KG1 (cell line): Measurements from ENCODE around the gene MAP7D1.
"Not testable (repeated sequence)": the region's sequence is repeated elsewhere in the genome, so short reads cannot be mapped to it uniquely, and the experiment has no call there.

Source experiments
- DNase-seq: peaks from one replicate; lab custom pipeline; 2025; lab: John Stamatoyannopoulos, UW

Gene MAP7D1

DNA sequence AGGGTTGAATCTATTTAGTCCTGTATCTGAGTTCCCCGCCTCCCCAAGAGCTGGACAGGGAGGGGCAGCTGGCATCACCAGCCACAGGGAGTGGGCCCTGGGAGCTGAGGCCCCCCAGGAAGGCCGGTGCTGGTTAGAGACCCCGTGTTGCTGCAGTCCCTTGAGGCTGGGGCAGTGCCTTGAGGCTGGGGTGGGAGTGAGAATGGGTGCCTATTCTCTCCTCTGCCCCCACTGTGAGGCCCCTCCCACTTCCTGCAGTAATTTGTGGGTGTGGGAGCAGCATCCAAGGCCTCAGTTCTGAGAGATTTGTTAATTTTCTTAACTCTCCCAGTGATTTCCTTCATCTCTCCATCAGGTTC, 4.1 kb upstream of the MAP7D1 start:
- no peak for DNase-seq

DNA sequence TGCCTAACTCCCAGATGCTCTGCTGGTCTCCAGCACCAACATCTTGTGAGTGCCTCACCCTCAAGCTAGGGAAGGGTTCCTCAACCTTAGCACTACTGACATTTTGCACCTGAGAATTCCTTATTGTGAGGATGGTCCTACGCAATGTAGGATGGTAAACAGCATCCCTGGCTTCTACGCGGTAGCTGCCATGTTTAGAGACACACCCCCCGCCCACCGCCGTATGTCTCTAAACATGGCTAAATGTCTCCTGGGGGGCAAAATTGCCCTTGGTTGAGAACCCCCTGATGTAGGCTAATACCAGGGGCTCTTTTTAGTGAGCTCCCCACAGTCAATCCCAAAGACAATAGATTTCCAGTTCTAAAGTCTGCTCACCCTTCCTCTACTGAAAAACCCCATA, 2.5 kb upstream of the MAP7D1 start:
- no peak for DNase-seq

DNA sequence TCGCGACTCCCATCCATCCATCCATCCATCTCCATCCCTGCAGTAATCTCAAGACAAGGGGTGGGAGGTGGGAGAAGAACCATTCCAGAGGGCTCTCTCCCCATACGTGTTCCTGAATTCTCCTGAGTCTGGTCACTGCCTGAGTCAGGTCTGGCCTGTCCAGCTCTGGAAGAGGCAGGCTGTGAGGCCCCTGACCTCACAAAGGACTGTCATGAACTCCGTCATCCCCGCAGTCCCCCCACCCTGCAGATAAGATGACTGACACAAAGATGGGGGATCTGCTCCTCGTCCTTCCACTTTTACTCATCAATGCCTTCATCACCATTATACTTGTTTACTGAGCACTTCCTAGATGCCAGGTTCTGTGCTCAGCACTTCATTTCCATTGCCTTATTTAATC, 1.6 kb upstream of the MAP7D1 start:
- DNase-seq: no peak

DNA sequence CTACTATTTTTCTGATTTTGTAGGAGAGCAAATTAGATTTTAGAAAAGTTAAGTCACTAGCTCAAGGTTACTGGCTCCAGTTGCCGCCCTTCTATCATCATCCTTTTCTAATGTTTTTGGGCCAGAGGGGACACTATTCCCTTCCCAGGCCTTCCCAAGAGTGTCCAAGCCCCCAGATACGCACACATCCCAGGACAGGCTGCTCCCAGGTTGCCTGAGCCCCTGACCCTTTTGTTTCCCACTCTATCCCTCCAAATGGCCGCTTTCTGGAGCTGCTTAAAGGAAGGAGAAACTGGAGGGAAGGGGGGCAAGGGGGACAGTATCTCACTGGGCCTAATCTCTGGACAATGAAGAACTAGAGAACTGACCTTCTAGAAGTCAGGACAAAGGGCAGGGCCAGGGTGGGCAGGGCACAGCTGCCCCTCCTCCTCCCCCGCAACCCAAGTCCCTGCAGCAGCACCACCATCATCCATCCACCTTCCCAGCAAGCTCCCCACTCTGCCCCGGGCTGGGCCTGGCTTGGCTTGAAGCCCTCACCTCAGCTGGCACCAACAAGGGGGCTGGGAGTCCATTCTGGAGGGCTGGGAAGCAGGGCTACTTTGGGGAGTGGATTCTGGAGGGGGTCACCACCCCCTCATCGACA, 1.1 kb upstream of the MAP7D1 start:
- no peak for DNase-seq

DNA sequence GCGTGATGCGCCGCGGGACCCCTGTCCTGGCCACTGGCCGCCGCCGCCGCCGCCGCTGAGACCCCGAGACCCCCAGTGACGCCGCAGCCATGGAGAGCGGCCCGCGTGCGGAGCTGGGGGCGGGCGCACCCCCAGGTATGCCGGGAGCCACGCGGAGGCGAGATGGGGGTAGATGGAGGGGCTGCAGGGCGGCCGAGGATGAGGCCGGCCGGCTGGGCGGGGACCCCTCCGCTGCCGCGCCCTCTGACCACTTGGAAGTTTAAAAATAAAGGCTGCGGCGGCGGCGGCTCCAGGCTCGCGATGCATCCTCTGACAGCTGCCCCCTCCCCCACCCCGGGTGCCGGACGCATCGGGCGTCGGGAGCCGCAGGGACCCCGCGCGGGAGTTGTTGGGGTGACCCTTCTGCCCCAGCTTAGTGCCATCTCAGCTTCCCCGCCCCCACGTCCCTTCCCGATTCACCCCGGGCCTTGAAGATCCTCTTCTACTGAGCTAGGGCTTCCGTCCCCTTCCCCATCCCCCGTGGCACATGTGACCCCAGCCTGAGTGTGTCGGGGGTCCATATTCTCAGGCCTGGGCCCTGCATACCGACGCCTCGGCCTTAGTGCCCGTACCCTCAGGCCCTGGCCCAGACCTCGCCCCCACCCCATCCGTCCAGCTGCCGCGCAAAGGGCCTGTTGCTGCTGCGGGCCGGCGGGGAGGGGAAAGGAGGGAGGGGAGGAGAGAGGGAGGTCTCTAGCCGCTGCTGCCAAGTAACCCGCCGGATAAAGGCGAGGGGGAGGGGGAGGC, 562 bp downstream of the MAP7D1 start:
- peak; percentile 34 for DNase-seq

DNA sequence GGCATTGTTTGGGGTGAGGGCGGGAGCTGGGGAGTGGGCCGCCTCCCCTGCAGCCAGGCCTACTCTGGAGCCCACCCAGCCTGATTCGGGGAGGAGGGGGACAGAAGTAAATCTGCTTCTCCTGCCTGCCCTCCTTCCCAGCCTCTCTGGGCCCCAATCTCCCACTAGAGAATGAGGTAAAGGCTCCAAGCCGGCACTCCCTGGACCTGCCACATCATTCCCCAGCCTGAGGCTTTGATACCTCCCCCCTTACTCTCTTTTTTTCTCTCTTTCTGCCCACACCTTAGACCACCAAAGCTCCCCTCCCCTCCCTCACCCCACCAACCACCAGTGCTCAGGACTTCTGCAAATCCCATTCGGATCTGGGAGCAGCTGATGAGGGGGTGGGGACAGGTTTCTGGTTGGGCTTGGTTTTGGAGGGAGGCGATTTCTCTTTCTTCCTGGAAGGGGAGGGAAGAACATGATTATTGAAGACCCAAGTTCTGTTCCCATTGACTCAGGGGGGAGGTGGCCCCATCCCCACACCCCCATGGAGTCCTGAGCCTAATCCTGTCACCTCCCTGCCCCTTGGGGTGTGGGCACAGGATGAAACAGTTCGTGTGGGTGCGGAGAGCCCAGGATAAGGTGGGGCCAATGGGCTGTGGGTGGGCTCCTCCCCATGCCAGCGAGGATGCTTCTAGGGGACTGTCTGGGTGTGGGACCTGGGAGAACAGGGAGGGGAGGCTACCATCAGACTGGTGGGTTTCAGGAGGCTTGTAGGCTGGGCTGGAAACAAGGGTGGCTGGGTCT, 1.3 kb downstream of the MAP7D1 start:
- no peak for DNase-seq

DNA sequence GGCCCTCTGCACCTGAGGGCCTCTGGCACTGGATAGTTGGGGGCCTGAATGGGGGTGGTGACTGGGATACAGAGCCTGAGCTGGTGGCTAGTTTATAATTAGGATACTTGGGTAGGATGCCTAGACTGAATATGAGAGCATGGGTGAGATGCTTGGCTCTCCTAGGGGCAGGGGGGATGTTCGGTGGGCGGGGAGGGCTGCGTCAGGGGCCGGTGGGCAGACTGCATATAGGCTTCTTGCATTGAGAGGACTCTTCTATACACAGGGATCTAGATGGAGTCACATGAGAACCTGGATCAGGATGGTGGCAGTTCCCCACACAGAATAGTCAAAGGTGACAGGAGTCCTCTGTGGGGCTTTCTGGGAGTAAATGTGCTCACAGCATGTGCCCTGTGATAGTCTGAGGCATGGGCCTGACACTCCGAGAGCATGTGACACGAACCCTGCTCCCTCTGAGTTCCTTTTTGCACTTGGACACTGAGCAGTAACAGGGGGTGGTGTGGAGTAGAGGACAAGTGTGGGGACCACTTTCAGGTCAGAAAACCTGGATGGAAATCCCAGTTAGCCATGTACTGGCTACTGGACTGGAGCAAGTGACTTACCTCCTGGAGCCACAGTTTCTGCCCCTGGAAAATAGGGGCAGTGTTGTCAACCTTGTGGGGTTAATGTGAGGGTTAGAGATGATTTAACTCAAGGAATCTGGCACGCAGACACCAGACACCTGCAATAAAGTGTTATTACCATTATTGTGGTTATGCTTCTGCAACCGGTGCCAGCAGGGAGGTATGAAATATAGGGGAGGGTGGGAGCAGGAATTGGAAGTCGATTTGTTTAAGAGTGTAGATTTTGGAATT, 2.2 kb downstream of the MAP7D1 start:
- DNase-seq: no peak

DNA sequence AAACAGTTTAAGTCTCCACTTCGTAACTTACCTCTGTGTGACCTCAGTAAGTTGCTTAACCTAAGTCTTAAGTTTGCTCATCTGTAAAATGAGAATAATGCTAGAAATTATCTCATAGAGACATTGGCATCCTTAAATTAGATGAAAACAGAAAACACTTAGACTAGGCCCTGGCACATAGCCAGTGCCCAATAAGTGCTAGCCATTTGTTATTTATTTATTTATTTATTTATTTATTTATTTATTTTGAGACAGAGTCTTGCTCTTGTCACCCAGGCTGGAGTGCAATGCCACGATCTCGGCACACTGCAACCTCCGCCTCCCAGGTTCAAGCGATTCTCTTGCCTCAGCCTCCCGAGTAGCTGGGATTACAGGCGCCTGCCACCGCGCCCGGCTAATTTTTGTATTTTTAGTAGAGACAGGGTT, 2.9 kb downstream of the MAP7D1 start:
- DNase-seq: not testable (repeated sequence)

DNA sequence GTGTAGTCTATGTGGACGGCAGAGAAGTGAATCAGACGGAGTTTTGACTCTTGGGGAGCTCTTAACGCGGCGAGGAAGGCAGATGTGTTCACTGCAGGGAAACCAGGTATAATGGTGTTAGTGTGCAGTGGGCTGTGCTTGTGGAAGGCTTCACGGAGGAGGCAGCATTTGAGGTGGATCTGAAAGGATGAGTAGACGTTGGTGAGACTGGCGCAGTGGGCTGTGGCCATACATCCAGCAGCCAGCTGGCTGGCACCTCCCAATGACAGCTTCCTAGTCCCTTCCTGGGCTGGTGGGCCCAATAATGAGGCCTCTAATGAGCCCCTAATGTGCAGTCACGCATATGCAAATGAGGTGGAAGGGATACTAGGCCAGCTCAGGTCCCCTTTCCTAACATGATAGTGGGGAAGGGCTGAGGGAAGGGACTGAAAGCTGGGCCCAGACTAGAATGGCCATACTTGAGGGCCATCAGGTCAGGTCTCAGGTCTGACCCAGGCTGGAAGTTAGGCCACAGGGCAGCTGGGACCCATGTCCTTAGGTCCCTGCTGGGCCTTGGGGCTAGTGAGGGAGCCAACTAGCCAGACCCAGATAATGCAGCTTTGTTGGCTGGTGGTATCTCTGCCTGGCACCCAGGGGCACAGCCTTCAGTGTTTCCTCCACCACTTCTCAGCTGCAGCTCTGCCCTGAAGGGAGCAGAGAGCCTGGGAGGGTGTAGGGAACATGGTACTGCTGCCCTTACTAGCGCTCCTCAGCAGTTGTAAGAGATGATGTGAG, 3.8 kb downstream of the MAP7D1 start:
- no peak for DNase-seq

DNA sequence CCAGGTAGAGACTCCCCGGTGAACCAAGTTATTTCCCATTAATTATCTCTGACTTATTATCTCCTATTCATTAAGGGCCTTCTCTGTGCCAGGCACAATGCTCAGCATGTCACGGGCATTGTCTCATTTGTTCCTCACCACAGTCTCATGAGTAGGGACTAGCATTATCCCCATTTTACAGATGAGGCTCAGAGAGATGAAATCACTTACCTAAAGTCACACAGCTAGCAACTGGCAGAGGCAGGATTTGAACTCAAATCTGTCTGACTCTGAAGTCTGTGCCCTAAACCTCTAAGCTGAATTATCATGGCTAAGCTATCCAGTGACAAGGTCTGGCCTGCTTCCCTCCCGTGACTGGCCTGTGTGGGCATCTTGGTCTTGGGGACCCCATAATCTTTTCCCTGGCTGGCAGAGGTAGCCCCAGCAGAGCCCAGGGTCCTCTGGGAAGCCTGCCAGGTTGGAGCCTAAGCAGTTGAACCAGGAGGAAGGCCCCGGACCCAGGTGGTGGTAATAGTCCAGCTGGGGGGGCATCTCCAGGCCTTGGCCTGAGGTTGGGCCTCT, 4.5 kb downstream of the MAP7D1 start:
- DNase-seq: no peak

DNA sequence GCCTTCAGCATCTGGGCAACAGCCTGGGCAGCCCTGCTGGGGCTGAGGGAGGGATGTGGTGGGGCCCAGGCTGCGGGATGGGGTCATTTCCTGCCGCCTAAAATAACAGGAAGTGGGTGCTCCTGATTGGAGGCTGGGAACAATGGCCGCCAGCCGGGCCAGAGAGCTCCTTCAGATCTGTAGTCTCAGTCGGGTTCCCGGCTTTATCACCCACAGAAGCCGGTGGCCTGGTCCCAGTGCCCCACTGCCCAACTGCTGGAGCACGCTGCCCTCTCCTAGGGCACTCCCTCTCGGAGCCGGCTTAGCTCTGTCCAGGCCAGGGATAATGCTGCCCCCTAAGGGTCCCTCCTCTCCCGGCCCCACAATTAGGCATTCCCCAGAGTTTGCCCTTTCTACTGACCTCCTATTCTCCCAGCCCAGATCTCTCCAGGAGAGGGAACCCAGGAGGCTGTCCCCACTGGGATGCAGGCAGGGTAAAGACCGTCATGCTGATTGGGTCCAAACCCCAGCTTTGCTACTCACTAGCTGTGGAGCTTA, 5.1 kb downstream of the MAP7D1 start:
- DNase-seq: peak; percentile 37

DNA sequence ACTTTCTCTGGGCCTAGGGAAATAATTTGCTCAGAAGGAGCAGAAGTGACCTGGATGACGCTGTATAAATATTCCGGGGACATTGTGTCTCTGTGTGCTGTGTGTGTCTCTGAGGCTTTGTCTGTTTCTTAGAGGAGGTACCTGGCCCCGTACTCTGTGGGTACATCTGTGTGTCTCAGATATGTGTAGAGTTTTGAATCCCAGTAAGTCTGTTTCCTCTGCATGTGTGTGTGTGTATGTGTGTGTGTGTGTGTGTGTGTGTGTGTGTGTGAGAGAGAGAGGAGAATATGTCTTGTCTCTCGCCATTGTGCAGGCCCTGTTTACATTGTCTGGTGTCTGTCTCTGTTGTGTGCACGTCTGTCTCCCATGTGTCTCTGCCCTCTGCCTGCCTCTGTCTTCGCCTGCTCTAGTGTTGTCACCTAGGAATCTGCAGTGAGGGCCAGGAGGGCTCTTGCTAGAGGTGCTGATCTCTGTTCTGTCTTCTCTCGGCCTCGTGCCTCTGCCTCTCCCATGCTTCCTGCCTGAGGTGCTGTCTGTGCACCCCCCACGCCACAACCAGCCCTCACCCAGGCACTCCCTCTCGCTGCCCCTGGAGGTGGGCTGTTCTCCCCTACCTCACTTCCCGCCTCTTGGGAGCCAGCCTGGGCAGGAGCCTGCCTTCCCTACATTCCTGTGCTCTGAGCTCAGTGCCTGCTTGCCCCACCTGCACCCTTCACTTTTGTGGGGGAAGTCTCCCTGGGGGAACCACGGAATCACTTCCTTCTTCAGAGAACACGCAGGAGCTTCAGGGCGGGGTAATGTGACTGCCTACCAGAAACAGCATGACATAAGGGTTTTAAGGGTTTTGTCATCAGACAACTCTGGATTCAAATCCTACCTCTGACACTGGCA, 5.9 kb downstream of the MAP7D1 start:
- no peak for DNase-seq

DNA sequence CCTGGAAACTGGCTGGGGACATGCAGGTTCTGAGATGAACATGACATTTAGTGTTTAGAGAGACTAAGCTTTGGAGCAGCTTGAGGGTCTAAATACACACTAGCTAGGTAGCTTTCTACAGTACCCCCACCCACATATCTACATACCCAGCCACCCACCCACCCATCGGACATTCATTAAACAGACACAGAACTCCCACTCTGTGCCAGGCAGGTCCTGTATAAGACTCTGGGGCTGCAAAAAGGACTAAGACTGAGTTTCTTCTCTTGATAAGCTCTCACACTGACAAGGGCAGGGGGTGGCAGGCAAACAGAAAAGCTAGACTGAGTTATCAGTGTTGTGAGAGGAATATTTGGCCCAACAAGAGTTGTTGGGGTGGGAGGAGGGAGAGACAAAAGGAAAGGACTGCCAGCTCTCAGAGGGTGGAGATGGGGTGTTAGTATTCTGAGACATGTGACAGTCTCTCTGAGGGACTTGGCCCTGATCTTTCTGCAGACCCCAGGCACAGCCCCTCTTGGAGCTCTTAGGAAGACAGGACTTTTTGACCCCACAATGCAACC, 6.8 kb downstream of the MAP7D1 start:
- no peak for DNase-seq

DNA sequence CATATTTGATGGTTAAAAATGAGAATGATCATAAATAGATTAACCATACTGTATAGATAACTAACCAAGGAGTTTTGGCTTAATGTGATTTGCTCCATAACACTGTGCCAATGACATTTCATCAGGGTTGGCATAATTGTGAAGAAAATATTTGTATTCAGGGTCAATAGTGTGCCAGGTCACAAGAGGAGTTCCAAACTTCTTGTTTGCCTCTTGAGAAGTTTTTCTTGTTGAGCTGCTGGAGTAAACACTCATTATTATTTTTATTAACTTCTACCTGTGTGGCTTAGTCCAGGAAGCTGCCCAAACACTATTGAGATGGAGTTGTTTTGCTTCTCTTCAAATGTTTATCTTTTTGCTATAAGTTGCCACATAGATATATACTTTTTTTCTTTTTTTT, 7.5 kb downstream of the MAP7D1 start:
- DNase-seq: no peak

DNA sequence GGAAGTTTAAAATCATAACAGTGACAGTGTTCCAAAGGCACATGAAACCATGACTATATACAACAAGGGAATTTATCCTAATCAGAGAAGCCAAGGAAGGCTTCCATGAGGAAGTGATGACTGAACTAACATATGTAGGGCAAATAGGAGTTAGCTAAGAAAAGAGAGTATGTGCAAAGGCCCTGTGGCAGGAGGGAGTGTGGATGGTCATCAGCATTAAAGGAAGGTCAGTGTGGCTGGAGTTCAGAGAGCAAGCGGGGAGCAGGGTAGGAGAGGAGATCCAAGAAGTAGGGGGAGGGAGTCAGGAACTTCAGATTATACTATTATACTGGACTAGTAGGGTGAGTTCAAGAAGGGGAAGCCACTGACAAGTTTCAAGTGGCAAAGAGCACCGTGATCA, 8.4 kb downstream of the MAP7D1 start:
- no peak for DNase-seq

DNA sequence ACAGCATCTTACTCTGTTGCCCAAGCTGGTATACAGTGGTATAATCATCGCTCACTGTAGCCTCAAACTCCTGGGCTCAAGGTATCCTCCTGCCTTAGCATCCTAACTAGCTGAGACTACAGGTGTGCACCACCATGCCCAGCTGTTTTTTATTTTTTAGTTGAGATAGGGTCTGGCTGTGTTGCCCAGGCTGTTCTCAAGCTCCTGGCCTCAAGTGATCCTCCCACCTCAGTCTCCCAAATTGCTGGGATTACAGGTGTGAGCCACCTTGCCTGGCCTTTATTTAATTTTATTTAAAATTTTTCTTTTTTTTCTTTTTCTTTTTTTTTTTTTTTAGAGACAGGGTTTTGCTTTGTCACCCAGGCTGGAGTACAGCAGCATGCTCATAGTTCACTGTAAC, 9.2 kb downstream of the MAP7D1 start:
- DNase-seq: no peak

DNA sequence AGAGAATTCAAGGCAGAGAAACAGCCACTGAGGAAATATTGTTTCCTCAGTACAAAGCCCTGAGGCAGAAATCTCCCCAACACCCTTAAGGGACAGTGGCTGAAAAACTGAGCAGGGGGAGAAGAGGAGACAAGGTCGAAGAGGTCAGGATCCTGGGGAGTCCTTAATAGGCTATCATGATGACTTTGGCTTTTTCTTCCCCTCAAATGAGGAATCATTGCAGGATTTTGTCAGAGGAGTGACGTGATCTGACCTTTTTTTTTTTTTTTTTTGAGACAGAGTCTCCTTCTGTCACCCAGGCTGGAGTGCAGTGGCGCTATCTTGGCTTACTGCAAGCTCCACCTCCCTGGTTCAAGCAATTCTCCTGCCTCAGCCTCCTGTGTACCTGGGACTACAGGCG, 10.2 kb downstream of the MAP7D1 start:
- no peak for DNase-seq

DNA sequence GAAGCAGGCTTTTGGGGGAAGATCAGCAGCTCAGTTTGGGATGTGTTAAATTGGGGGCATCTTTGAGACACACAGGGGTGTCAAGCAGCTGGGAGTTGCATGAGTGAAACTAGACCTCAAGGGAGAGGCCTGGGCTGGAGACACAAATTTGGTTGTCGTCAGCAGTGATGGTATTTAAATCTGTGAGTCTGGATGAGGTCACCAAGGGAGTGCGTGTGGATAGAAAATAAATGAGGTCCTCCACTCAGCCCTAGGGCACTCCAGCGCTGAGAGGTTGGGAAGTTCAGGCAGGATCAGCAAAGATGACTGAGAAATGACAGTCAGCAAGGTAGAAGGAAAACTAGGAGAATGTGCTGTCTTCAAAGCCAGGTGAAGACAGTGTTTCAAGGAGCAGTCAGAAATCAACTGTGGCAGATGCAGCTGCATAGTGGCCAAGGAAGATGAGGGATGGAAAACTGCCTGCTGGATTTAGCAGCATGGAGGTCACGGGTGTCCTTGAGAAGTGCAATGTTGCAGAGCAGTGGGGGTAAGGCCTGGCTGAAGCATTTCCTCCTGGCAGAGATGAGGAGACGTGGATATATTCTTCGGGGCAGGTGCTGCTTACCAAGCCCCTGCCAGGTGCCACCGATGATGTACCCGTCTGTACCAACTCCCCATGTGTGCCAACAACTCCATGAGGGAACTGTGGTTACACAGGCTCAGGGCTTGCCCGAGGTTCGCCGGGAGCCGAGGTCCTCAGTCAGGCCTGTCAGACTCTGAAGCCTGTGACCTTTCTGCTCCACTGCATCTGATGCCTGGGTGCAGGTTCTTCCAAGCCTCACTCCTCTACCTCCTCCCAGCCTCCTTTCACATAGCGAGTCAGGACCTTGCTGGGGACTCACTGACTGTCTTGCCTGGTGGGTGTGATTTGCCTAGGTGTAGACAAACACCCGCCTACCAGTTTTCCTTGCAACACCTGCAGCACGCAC, 11.3 kb downstream of the MAP7D1 start:
- DNase-seq: no peak
